Subcutaneous preadipocyte (primary cell): ENCODE measurements around the gene ZNF234. TPM values are rescaled to one million over a fixed set of nuclear protein-coding genes. Genes with fewer than 3 reads are reported as not detected.

Source experiments
- total RNA-seq: library from RNA; depleted of rRNA; stranded (reverse); fragments of >200 nt; gene quantifications from 2 replicates; pipeline ENCODE4 v1.2.3, GENCODE V29; 2012

The ZNF234 gene
- total RNA-seq: 8.8 and 10.9 TPM in 2 replicates

GRCh38 chr19:44141191-44142058, at the start of gene ZNF234:
TSS of gene ZNF234 (plus strand) at chr19:44141554. CDS start at chr19:44144633, 3,079 bp downstream.

GRCh38 chr19:44093931-44094765, 47.2 kb upstream of the ZNF234 start, which contains the start of gene ZNF224:
TSS of gene ZNF224 (plus strand) at chr19:44094361. CDS start at chr19:44097874, 3,513 bp downstream.

GRCh38 chr19:44113138-44113783, 28.1 kb upstream of the ZNF234 start, which contains the start of gene ZNF225:
TSS of gene ZNF225 (plus strand) at chr19:44113399. CDS start at chr19:44115828, 2,429 bp downstream.

GRCh38 chr19:44164673-44165512, 23.5 kb downstream of the ZNF234 start, which contains the start of gene ZNF226:
TSS of gene ZNF226 (plus strand) at chr19:44165100. CDS start at chr19:44170081, 4,981 bp downstream.

Other genes starting within 250 kb of the ZNF234 start
- 12.5 and 16.2 TPM in 2 replicates for gene ZNF45, start 206.3 kb upstream of the ZNF234 start, total RNA-seq
- gene ZNF221, start 190.3 kb upstream of the ZNF234 start, total RNA-seq: 6.1 and 7.3 TPM in 2 replicates
- 6.3 and 7.3 TPM in 2 replicates for gene ZNF155, start 157.4 kb upstream of the ZNF234 start, total RNA-seq
- 3.3 and 4.0 TPM in 2 replicates for gene ZNF230, start 138.6 kb upstream of the ZNF234 start, total RNA-seq
- 3.1 and 3.3 TPM in 2 replicates for gene ZNF222, start 116.2 kb upstream of the ZNF234 start, total RNA-seq
- gene ZNF223, start 89.5 kb upstream of the ZNF234 start, total RNA-seq: 2.0 and 2.2 TPM in 2 replicates
- 2.2 TPM in 2 replicates for gene ZNF284, start 69.4 kb upstream of the ZNF234 start, total RNA-seq
- 19.7 and 24.3 TPM in 2 replicates for gene ZNF224, start 47.2 kb upstream of the ZNF234 start, total RNA-seq
- 3.5 and 4.4 TPM in 2 replicates for gene ZNF225, start 28.2 kb upstream of the ZNF234 start, total RNA-seq
- gene ZNF226, start 23.5 kb downstream of the ZNF234 start, total RNA-seq: 10.8 and 12.9 TPM in 2 replicates
- 15.2 and 19.8 TPM in 2 replicates for gene ZNF227, start 71.0 kb downstream of the ZNF234 start, total RNA-seq
- under 0.01 and 0.39 TPM in 2 replicates for gene ZNF233, start 118.3 kb downstream of the ZNF234 start, total RNA-seq
- gene ZNF235, start 163.5 kb downstream of the ZNF234 start, total RNA-seq: 2.6 and 3.1 TPM in 2 replicates
- 4.4 and 5.1 TPM in 2 replicates for gene ZNF112, start 215.1 kb downstream of the ZNF234 start, total RNA-seq